Epithelial cell of esophagus (primary cell): ENCODE results near the gene FHIT.
A peak's percentile ranks its signal among the peaks of the same experiment; 100 is the strongest.

Experiments
- DNase-seq: peaks from one replicate; pipeline ENCODE4 v3.0.0; 2010; ENCODE audit warnings: low read depth
- H3K4me3 ChIP-seq: 2 replicates; pipeline ENCODE4 v1.5.1; 2011; ENCODE audit warnings: mild to moderate bottlenecking, low read length, control low read depth
- TF ChIP-seq, protein P1 (sequence below): IDR thresholded peaks from 2 replicates; pipeline ENCODE4 v1.5.1; 2011; ENCODE audit warnings: low read depth, mild to moderate bottlenecking, low read length, control low read depth, inconsistent platforms; ENCODE audit not compliant: insufficient read depth; ENCODE audit errors: missing control alignments

Gene FHIT

DNA sequence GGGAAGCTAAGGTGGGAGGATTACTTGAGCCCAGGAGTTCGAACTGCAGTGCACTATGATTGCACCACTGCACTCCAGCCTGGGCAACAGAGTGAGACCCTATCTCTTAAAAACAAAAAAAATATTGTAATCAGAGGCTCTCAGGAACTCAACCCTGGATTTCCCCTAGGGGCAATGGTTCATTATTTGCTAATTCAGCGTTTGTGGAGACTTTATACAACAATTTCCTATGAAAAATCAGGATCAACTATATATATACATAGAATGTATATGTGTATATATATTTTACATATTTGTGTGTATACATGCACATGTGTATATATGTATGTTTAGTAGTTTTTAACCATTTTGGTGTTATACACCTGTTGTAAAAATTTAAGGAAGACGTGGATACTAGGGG, 463.1 kb downstream of the FHIT start:
- TF ChIP-seq, protein P1, sequence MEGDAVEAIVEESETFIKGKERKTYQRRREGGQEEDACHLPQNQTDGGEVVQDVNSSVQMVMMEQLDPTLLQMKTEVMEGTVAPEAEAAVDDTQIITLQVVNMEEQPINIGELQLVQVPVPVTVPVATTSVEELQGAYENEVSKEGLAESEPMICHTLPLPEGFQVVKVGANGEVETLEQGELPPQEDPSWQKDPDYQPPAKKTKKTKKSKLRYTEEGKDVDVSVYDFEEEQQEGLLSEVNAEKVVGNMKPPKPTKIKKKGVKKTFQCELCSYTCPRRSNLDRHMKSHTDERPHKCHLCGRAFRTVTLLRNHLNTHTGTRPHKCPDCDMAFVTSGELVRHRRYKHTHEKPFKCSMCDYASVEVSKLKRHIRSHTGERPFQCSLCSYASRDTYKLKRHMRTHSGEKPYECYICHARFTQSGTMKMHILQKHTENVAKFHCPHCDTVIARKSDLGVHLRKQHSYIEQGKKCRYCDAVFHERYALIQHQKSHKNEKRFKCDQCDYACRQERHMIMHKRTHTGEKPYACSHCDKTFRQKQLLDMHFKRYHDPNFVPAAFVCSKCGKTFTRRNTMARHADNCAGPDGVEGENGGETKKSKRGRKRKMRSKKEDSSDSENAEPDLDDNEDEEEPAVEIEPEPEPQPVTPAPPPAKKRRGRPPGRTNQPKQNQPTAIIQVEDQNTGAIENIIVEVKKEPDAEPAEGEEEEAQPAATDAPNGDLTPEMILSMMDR, result no peak
- H3K4me3 ChIP-seq, result no peak overlapping the region
- no peak for DNase-seq

DNA sequence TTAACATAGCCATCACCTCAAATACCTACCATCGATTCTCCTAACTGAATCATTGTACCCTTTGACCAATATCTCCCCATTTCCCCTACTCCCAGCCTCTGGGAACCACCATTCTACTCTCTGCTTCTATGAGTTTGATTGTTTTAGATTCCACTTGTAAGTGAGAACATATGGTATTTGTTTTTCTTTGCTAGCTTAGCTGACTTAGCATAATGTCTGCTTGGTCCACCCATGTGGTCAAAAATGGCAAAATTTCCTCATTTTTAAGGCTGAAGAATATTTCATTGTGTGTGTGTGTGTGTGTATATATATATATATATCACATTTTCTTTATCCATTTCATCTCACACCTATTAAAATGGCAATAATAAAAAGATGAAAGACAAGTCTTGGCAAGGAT, 469.3 kb downstream of the FHIT start:
- DNase-seq, result no peak
- TF ChIP-seq, protein P1, result no peak
- no peak overlapping the region for H3K4me3 ChIP-seq

DNA sequence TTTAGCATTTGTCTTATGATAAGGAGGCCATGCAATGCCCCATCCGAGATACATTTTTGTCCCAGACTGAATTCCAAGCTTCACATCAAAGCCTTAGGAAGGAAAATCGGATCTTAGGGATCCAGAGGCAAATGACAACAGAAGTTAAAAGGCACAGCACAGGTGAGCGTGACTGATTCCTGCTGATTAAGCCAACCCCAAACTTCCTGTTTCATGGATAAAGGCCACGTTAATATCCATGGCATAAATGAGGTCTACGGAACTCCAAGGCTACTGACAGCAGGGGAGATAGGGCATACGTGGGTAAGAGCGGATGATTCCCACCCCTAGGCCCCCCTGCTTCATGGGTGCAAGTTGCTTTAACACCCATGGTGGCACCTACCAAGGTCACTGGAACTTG, 471.6 kb downstream of the FHIT start:
- TF ChIP-seq, protein P1, result no peak
- no peak for DNase-seq
- H3K4me3 ChIP-seq, result no peak overlapping the region

DNA sequence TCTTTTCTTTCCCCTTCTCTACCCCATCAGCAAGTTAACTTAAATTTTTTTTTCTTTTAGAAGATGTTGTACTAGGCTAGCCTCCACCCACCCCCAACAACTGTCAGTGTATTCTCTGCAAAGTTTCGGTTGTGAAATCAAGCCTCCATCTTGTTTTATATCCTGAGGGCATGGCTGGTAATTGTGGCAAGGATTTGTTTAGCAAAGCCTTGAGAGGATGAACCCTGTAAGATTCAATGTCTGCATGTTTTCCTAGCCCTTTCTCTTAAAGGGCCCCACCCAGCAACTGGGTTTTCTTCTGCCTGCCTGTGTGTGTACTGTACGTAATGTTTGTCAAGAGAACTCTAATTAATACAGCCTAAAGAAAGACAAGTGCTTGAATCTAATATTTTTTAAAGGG, 475.3 kb downstream of the FHIT start:
- DNase-seq, result peak; percentile 33
- TF ChIP-seq, protein P1, result no peak
- no peak overlapping the region for H3K4me3 ChIP-seq

DNA sequence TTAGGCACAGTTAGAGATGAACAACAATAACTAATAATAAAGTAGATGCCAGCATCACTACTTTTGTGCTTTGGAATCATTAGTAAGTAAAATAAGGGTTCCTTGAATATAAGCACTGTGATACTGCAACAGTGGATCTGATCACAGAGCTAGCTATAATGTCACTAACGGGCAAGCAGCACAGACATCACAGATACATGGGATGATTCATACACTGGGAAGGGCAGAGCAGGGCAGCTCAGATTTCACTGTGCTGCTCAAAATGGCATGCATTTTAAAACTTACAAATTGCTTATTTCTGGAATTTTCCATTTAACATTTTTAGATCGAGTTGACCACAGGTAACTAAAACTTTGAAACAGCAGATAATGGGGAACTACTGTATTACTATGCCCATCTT, 476.6 kb downstream of the FHIT start:
- H3K4me3 ChIP-seq, result no peak overlapping the region
- DNase-seq, result peak; percentile 17
- TF ChIP-seq, protein P1, result no peak

DNA sequence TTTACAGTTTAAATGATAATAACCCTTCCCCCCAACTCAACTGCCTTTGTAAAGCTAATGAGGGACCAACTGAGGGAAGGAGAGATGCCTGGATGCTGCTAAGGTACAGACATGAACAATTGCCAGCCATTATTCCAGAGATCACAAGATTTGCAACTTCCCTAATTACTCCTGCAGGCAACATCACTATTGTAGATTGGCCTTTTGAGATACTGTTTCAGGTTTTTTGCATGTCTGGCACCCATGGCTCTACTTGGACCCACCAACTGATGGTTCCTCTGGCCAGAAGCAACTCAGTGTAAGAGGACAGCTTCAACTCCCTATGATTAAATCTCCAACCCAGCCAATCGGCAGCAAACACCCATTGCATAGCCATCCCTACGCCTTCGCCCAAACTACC, 478.7 kb downstream of the FHIT start:
- TF ChIP-seq, protein P1, result no peak
- no peak for DNase-seq
- H3K4me3 ChIP-seq, result no peak overlapping the region

DNA sequence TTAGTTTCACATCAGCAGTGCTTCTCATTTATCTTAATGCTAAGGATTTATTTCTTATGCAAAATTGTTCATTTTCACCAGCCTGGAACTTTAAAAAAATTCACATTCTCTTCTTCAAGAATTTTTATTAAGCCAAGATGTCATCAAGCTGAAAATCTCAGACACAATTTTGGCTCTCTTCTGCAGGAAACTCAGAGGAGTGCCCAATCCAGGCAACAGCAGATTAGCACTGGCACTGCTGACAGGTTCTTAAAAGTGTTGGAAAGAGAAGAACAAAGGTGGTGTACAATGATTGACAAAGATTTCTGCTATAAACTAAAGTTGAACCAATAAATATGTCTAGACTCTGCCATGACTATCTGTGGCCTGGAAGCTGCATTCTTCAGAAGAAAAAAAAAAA, 479.5 kb downstream of the FHIT start:
- TF ChIP-seq, protein P1, result no peak
- DNase-seq, result no peak
- H3K4me3 ChIP-seq, result no peak overlapping the region
